SK-N-SH treated with all-trans-retinoic acid at 6 μM for 48 hours (cell line): ENCODE results near the gene ACTR8.

Source experiments
- ATAC-seq: fragments of 200-7000 bp; cut with Tn5 transposase; 3 replicates; pipeline ENCODE4 v1.9.1; 2020; ENCODE audit warnings: mild to moderate bottlenecking, moderate library complexity
- ARNTL ChIP-seq: fragments of 450-650 bp; formaldehyde crosslinking; IDR thresholded peaks from 2 replicates; pipeline ENCODE4 v1.5.0; 2020; ENCODE audit warnings: low read depth, mild to moderate bottlenecking, moderate library complexity, borderline replicate concordance
- BACH2 ChIP-seq: fragments of 250-450 bp; sonication (Bioruptor Pico); IDR thresholded peaks from 2 replicates; pipeline ENCODE4 v1.9.0; 2021; ENCODE audit warnings: mild to moderate bottlenecking, borderline replicate concordance
- CREB5 ChIP-seq: fragments of 250-450 bp; sonication (Bioruptor Pico); IDR thresholded peaks from 2 replicates; pipeline ENCODE4 v1.5.1; 2020; ENCODE audit warnings: low read depth, mild to moderate bottlenecking, moderate library complexity
- CSDC2 ChIP-seq: fragments of 250-450 bp; sonication (Bioruptor Pico); IDR thresholded peaks from 2 replicates; pipeline ENCODE4 v1.5.0; 2020; ENCODE audit warnings: mild to moderate bottlenecking, moderate library complexity
- ESRRG ChIP-seq: fragments of 250-450 bp; sonication (Bioruptor Pico); IDR thresholded peaks from 2 replicates; pipeline ENCODE4 v1.6.1; 2021; ENCODE audit warnings: mild to moderate bottlenecking
- GLIS3 ChIP-seq: fragments of 250-450 bp; sonication (Bioruptor Pico); IDR thresholded peaks from 2 replicates; pipeline ENCODE4 v1.5.0; 2020; ENCODE audit warnings: mild to moderate bottlenecking, moderate library complexity
- ISL1 ChIP-seq: fragments of 250-450 bp; sonication (Bioruptor Pico); IDR thresholded peaks from 2 replicates; pipeline ENCODE4 v2.1.2; 2022; ENCODE audit warnings: mild to moderate bottlenecking, moderate library complexity
- OSR1 ChIP-seq: fragments of 250-450 bp; sonication (Bioruptor Pico); IDR thresholded peaks from 2 replicates; pipeline ENCODE4 v1.8.0; 2022; ENCODE audit warnings: moderate library complexity, mild to moderate bottlenecking, inconsistent platforms
- POU6F1 ChIP-seq: fragments of 250-450 bp; sonication (Bioruptor Pico); IDR thresholded peaks from 2 replicates; pipeline ENCODE4 v1.8.0; 2021; ENCODE audit warnings: low read depth, mild to moderate bottlenecking, moderate library complexity, borderline replicate concordance
- PPARA ChIP-seq: fragments of 250-450 bp; sonication (Bioruptor Pico); IDR thresholded peaks from 2 replicates; pipeline ENCODE4 v1.5.0; 2020; ENCODE audit warnings: mild to moderate bottlenecking, borderline replicate concordance
- RARB ChIP-seq: fragments of 250-450 bp; sonication (Bioruptor Pico); IDR thresholded peaks from 2 replicates; pipeline ENCODE4 v1.8.0; 2021; ENCODE audit warnings: mild to moderate bottlenecking, moderate library complexity
- SNAI2 ChIP-seq: fragments of 250-450 bp; sonication (Bioruptor Pico); IDR thresholded peaks from 2 replicates; pipeline ENCODE4 v1.5.0; 2020; ENCODE audit warnings: mild to moderate bottlenecking, moderate library complexity
- TCF4 ChIP-seq: fragments of 250-450 bp; sonication (Bioruptor Pico); IDR thresholded peaks from 2 replicates; pipeline ENCODE4 v1.8.0; 2021; ENCODE audit warnings: mild to moderate bottlenecking, moderate library complexity, borderline replicate concordance
- TOX ChIP-seq: fragments of 250-450 bp; sonication (Bioruptor Pico); IDR thresholded peaks from 2 replicates; pipeline ENCODE4 v1.8.0; 2021; ENCODE audit warnings: mild to moderate bottlenecking, moderate library complexity, borderline replicate concordance
- TSHZ2 ChIP-seq: fragments of 250-450 bp; sonication (Bioruptor Pico); IDR thresholded peaks from 2 replicates; pipeline ENCODE4 v1.5.0; 2020; ENCODE audit warnings: mild to moderate bottlenecking, moderate library complexity
- ZC3H10 ChIP-seq: fragments of 250-450 bp; sonication (Bioruptor Pico); IDR thresholded peaks from 2 replicates; pipeline ENCODE4 v1.5.1; 2021; ENCODE audit warnings: mild to moderate bottlenecking, moderate library complexity
- ZFP30 ChIP-seq: fragments of 450-650 bp; formaldehyde crosslinking; IDR thresholded peaks from 2 replicates; pipeline ENCODE4 v1.5.0; 2022; ENCODE audit warnings: mild to moderate bottlenecking, moderate library complexity
- ZNF565 ChIP-seq: fragments of 450-650 bp; formaldehyde crosslinking; conservative IDR thresholded peaks from 2 replicates; pipeline ENCODE4 v1.5.0; 2020; ENCODE audit warnings: low read depth, mild to moderate bottlenecking, moderate library complexity
- ZNF70 ChIP-seq: fragments of 450-650 bp; formaldehyde crosslinking; IDR thresholded peaks from 2 replicates; pipeline ENCODE4 v1.5.0; 2020; ENCODE audit warnings: mild to moderate bottlenecking, moderate library complexity
- ZNF8 ChIP-seq: fragments of 450-650 bp; formaldehyde crosslinking; IDR thresholded peaks from 2 replicates; pipeline ENCODE4 v1.5.0; 2020; ENCODE audit warnings: mild to moderate bottlenecking, moderate library complexity
- TF ChIP-seq, protein P1 (sequence below): fragments of 250-450 bp; sonication (Bioruptor Pico); IDR thresholded peaks from 2 replicates; pipeline ENCODE4 v1.8.0; 2020; ENCODE audit warnings: mild to moderate bottlenecking, moderate library complexity, borderline replicate concordance
- TF ChIP-seq, protein P2 (sequence below): fragments of 250-450 bp; sonication (Bioruptor Pico); IDR thresholded peaks from 2 replicates; pipeline ENCODE4 v1.5.1; 2021; ENCODE audit warnings: mild to moderate bottlenecking, moderate library complexity

Gene ACTR8

GRCh38 chr3:53846851-53847155 lies 35.1 kb downstream of the ACTR8 start:
- TF ChIP-seq ZNF70 (CRISPR knock-in tag) (no peak), PPARA (CRISPR knock-in tag) (no peak)
- ATAC-seq, result no peak

GRCh38 chr3:53846134-53846850 lies 35.7 kb downstream of the ACTR8 start, which contains the start of the genes CHDH and IL17RB:
Gene CHDH, minus strand, starts transcription at chr3:53846419. Its CDS starts 22,411 bp downstream, at chr3:53824008.
Gene IL17RB, plus strand, starts transcription at chr3:53846568. Its CDS starts 21 bp downstream, at chr3:53846589.
- TF ChIP-seq ZC3H10 (no peak), PPARA (CRISPR knock-in tag) (no peak), RARB (CRISPR knock-in tag) (no peak), ZNF565 (CRISPR knock-in tag) (no peak), POU6F1 (CRISPR knock-in tag) (no peak), BACH2 (CRISPR knock-in tag) (no peak), TCF4 (CRISPR knock-in tag) (no peak), CREB5 (CRISPR knock-in tag) (no peak), ISL1 (CRISPR knock-in tag) (no peak), CSDC2 (no peak), TOX (CRISPR knock-in tag) (no peak), ARNTL (CRISPR knock-in tag) (no peak), ESRRG (CRISPR knock-in tag) (no peak), TSHZ2 (no peak), GLIS3 (no peak)
- TF ChIP-seq, protein P1, sequence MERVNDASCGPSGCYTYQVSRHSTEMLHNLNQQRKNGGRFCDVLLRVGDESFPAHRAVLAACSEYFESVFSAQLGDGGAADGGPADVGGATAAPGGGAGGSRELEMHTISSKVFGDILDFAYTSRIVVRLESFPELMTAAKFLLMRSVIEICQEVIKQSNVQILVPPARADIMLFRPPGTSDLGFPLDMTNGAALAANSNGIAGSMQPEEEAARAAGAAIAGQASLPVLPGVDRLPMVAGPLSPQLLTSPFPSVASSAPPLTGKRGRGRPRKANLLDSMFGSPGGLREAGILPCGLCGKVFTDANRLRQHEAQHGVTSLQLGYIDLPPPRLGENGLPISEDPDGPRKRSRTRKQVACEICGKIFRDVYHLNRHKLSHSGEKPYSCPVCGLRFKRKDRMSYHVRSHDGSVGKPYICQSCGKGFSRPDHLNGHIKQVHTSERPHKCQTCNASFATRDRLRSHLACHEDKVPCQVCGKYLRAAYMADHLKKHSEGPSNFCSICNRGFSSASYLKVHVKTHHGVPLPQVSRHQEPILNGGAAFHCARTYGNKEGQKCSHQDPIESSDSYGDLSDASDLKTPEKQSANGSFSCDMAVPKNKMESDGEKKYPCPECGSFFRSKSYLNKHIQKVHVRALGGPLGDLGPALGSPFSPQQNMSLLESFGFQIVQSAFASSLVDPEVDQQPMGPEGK (CRISPR knock-in tag), result no peak
- TF ChIP-seq, all 23 proteins: peak for 0

DNA sequence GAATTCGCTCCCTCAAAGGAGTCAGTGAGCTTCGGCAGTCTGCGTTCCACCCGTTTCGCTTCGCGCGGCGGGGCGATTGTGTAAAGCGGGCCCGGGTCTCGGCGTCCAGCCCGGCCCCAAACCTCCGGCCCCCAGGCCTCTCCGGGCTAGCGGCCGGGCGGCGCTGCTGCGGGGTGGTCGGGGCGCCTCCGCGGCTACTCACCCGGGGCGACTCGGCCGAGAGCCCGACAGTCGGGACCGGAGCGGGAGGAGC lies 36.1 kb downstream of the ACTR8 start:
- ATAC-seq, result no peak; the same call in 1 of the 3 replicates
- TF ChIP-seq, protein P2, sequence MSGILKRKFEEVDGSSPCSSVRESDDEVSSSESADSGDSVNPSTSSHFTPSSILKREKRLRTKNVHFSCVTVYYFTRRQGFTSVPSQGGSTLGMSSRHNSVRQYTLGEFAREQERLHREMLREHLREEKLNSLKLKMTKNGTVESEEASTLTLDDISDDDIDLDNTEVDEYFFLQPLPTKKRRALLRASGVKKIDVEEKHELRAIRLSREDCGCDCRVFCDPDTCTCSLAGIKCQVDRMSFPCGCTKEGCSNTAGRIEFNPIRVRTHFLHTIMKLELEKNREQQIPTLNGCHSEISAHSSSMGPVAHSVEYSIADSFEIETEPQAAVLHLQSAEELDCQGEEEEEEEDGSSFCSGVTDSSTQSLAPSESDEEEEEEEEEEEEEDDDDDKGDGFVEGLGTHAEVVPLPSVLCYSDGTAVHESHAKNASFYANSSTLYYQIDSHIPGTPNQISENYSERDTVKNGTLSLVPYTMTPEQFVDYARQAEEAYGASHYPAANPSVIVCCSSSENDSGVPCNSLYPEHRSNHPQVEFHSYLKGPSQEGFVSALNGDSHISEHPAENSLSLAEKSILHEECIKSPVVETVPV, result no peak
- TF ChIP-seq GLIS3, result no peak
- TF ChIP-seq SNAI2, result no peak
- no peak for TF ChIP-seq TOX (CRISPR knock-in tag)
- no peak for TF ChIP-seq RARB (CRISPR knock-in tag)
- no peak for TF ChIP-seq CSDC2
- no peak for TF ChIP-seq POU6F1 (CRISPR knock-in tag)
- no peak for TF ChIP-seq ARNTL (CRISPR knock-in tag)
- TF ChIP-seq ZNF8 (CRISPR knock-in tag), result no peak
- no peak for TF ChIP-seq OSR1 (CRISPR knock-in tag)
- no peak for TF ChIP-seq TCF4 (CRISPR knock-in tag)
- TF ChIP-seq CREB5 (CRISPR knock-in tag), result no peak
- no peak for TF ChIP-seq ZFP30 (CRISPR knock-in tag)

More at GRCh38 chr3:53846134-53846850, 35.7 kb downstream of the ACTR8 start, which contains the start of the genes CHDH and IL17RB:
- ATAC-seq, result peak; percentile 39
